Measurements from ENCODE around the gene LETM1. TPM values are rescaled to one million over a fixed set of nuclear protein-coding genes. Genes with fewer than 3 reads are reported as not detected.

Gene LETM1
- total RNA-seq, 1 donor from 2014 or later: 55.0 TPM

- ATAC-seq: no peak
Observed at GRCh38 chr4:1806596-1807331, 49.2 kb downstream of the LETM1 start.

- no peak for ATAC-seq
Observed at GRCh38 chr4:1806223-1806564, 49.8 kb downstream of the LETM1 start.

GRCh38 chr4:1805493-1806222 is 50.3 kb downstream of the LETM1 start:
- ATAC-seq: no peak

- no peak for ATAC-seq
Observed at GRCh38 chr4:1804638-1805492, 51.1 kb downstream of the LETM1 start.

- no peak for ATAC-seq
Observed at GRCh38 chr4:1803523-1804423, 52.2 kb downstream of the LETM1 start.

- ATAC-seq: no peak
Observed at GRCh38 chr4:1802720-1803522, 53.0 kb downstream of the LETM1 start.

GRCh38 chr4:1802151-1802715 is 53.7 kb downstream of the LETM1 start:
- peak; percentile 14 for ATAC-seq

GRCh38 chr4:1801286-1801958 is 54.5 kb downstream of the LETM1 start:
- ATAC-seq: no peak

GRCh38 chr4:1800805-1801204 is 55.2 kb downstream of the LETM1 start:
- ATAC-seq: no peak

GRCh38 chr4:1799387-1800375 is 56.3 kb downstream of the LETM1 start:
- no peak for ATAC-seq

GRCh38 chr4:1798580-1799386 is 57.2 kb downstream of the LETM1 start:
- no peak for ATAC-seq

- ATAC-seq: no peak
Observed at GRCh38 chr4:1797861-1798579, 57.9 kb downstream of the LETM1 start.

GRCh38 chr4:1797298-1797860 is 58.6 kb downstream of the LETM1 start:
- ATAC-seq: no peak

- no peak for ATAC-seq
Observed at GRCh38 chr4:1796486-1797204, 59.3 kb downstream of the LETM1 start.

- ATAC-seq: peak; percentile 6
Observed at GRCh38 chr4:1795299-1796195, 60.4 kb downstream of the LETM1 start.
